CD14-positive monocyte (primary cell): ENCODE data around the gene SPZ1. TPM values are rescaled to one million over a fixed set of nuclear protein-coding genes. Genes with fewer than 3 reads are reported as not detected.

Source experiments
- DNase-seq, 3 donors: peaks; one replicate each; pipeline ENCODE4 v3.0.0-alpha.2; 2011 to 2022
- H2AFZ ChIP-seq: 2 replicates; pipeline ENCODE4 v1.6.0; 2012; ENCODE audit warnings: mild to moderate bottlenecking, low read depth, low read length, inconsistent platforms; ENCODE audit not compliant: insufficient read depth, poor library complexity, severe bottlenecking
- H3K27ac ChIP-seq, 2 donors: 1 replicate in 1 of 2; 2 replicates in 1 of 2; pipeline ENCODE4 v1.5.1; 2012 to 2013; ENCODE audit warnings: low read length in 2 of 2, control low read depth in 1 of 2, inconsistent platforms in 1 of 2, low read depth in 1 of 2, mild to moderate bottlenecking in 1 of 2
- H3K27me3 ChIP-seq, 2 donors: one replicate each; pipeline versions ENCODE4 v1.6.0 to v1.6.1; 2011 to 2013; ENCODE audit warnings: low read length in 2 of 2; ENCODE audit not compliant: control insufficient read depth in 2 of 2, insufficient read depth in 2 of 2
- H3K36me3 ChIP-seq, 2 donors: replicated peaks in 1 of 2; 1 replicate in 1 of 2; 2 replicates in 1 of 2; pipeline versions ENCODE4 v1.5.1 to v1.6.1; 2012 to 2013; ENCODE audit warnings: low read length in 2 of 2, control low read depth in 1 of 2, inconsistent platforms in 1 of 2, mild to moderate bottlenecking in 1 of 2; ENCODE audit not compliant: insufficient read depth in 2 of 2, control insufficient read depth in 1 of 2
- H3K4me1 ChIP-seq, 2 donors: 1 replicate in 1 of 2; 2 replicates in 1 of 2; pipeline versions ENCODE4 v1.5.1 to v1.6.1; 2012 to 2013; ENCODE audit warnings: low read length in 2 of 2, control low read depth in 1 of 2, inconsistent platforms in 1 of 2, mild to moderate bottlenecking in 1 of 2, moderate library complexity in 1 of 2; ENCODE audit not compliant: insufficient read depth in 2 of 2, control insufficient read depth in 1 of 2
- H3K4me2 ChIP-seq: replicated peaks from 2 replicates; pipeline ENCODE3; 2012; ENCODE audit warnings: low read length, moderate library complexity, mild to moderate bottlenecking; ENCODE audit not compliant: poor library complexity, severe bottlenecking; ENCODE audit errors: extremely low read depth
- H3K4me3 ChIP-seq, 3 experiments: fragments of 200-600 bp in 1 of 3; sonication (generic) in 1 of 3; replicated peaks in 1 of 3; 1 replicate in 2 of 3; 2 replicates in 1 of 3; pipeline ENCODE4 v1.5.1; 2011 to 2013; ENCODE audit warnings: low read length in 3 of 3, mild to moderate bottlenecking in 3 of 3, control low read depth in 2 of 3, low read depth in 2 of 3, inconsistent platforms in 1 of 3, moderate library complexity in 1 of 3
- H3K79me2 ChIP-seq: 2 replicates; pipeline ENCODE4 v1.6.0; 2012; ENCODE audit warnings: mild to moderate bottlenecking, control low read depth, inconsistent platforms, low read length, moderate library complexity; ENCODE audit not compliant: insufficient read depth
- H3K9ac ChIP-seq: 2 replicates; pipeline ENCODE4 v1.6.0; 2017; ENCODE audit warnings: low read length, mild to moderate bottlenecking; ENCODE audit not compliant: insufficient read depth, poor library complexity, severe bottlenecking
- H3K9me3 ChIP-seq, 2 donors: replicated peaks in 1 of 2; 1 replicate in 1 of 2; 2 replicates in 1 of 2; pipeline versions ENCODE4 v1.5.1 to v1.6.1; 2012 to 2013; ENCODE audit warnings: low read length in 2 of 2, control low read depth in 1 of 2; ENCODE audit not compliant: control insufficient read depth in 1 of 2, insufficient read depth in 1 of 2
- H4K20me1 ChIP-seq: 2 replicates; pipeline ENCODE4 v1.6.0; 2012; ENCODE audit warnings: mild to moderate bottlenecking, low read length, control low read depth, moderate library complexity; ENCODE audit not compliant: insufficient read depth
- H3K27ac Mint-ChIP-seq, 7 donors: one replicate each; pipeline ENCODE4 v1.8.0; 2020; ENCODE audit warnings: mild to moderate bottlenecking in 7 of 7, mixed read lengths in 7 of 7, moderate library complexity in 6 of 7, inconsistent platforms in 2 of 7
- H3K27me3 Mint-ChIP-seq, 3 donors: one replicate each; pipeline ENCODE4 v1.8.0; 2021 to 2022; ENCODE audit warnings: low read depth in 3 of 3, mild to moderate bottlenecking in 3 of 3, mixed read lengths in 3 of 3, moderate library complexity in 3 of 3, inconsistent platforms in 1 of 3
- H3K36me3 Mint-ChIP-seq, 2 donors: one replicate each; pipeline ENCODE4 v1.8.0; 2020; ENCODE audit warnings: mixed read lengths in 2 of 2, inconsistent platforms in 1 of 2, mild to moderate bottlenecking in 1 of 2
- H3K4me1 Mint-ChIP-seq: one replicate; pipeline ENCODE4 v1.8.0; 2020; ENCODE audit warnings: mild to moderate bottlenecking, mixed read lengths
- H3K4me3 Mint-ChIP-seq, 2 donors: one replicate each; pipeline ENCODE4 v1.8.0; 2020; ENCODE audit warnings: mild to moderate bottlenecking in 2 of 2, mixed read lengths in 2 of 2, moderate library complexity in 1 of 2
- H3K9me3 Mint-ChIP-seq, 7 donors: one replicate each; pipeline ENCODE4 v1.8.0; 2020 to 2022; ENCODE audit warnings: mixed read lengths in 7 of 7, mild to moderate bottlenecking in 6 of 7, moderate library complexity in 6 of 7, inconsistent platforms in 2 of 7
- WGBS: methylation state at CpG from one replicate; pipeline ENCODE4 v1.1.5; 2013; ENCODE audit warnings: missing lambda C conversion rate; ENCODE audit not compliant: insufficient coverage; 5-methylcytosine and 5-hydroxymethylcytosine counted together
- intact Hi-C, 2 donors: fragments of 100-400 bp; cut with micrococcal nuclease; formaldehyde crosslinking; loops; one replicate each; pipeline versions ENCODE4 v1.15.0 to v1.15.1; 2023
- polyA plus RNA-seq, 3 donors: library from polyadenylated mRNA; depleted of rRNA in 1 of 3; unstranded in 2 of 3; stranded (reverse) in 1 of 3; fragments of 300-500 nt in 2 of 3; fragments of >200 nt in 1 of 3; fragmentation: Illumina TruSeq in 2 of 3; gene quantifications; 1 replicate in 2 of 3; 2 replicates in 1 of 3; pipeline ENCODE4 v1.2.3, GENCODE V29; 2012 to 2021
- TF ChIP-seq, protein P1 (sequence below): fragments of 200-600 bp; IDR thresholded peaks from one replicate; pipeline ENCODE4 v1.8.0; 2022; ENCODE audit warnings: antibody characterized with exemption, mild to moderate bottlenecking

The SPZ1 gene
- polyA plus RNA-seq, 3 donors, result not detected

DNA sequence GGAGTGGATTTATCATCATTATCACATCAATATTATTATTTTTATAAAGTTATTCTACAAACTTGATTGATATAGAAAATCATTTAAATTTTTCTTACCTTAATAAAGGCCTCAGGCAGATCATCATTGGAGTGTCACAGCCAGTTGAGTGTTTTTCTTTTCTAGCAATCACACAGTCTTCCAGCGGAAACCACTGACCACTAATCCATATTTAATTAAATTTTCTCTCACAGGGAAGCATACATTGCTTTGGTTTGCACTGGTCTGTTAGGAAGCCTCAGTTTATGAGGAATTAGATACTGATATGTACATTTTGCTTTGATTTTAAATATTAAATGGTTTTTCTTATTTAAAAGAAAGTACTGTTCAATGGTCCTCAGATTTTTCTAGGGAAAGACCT lies 6.7 kb downstream of the SPZ1 start:
- TF ChIP-seq, protein P1, sequence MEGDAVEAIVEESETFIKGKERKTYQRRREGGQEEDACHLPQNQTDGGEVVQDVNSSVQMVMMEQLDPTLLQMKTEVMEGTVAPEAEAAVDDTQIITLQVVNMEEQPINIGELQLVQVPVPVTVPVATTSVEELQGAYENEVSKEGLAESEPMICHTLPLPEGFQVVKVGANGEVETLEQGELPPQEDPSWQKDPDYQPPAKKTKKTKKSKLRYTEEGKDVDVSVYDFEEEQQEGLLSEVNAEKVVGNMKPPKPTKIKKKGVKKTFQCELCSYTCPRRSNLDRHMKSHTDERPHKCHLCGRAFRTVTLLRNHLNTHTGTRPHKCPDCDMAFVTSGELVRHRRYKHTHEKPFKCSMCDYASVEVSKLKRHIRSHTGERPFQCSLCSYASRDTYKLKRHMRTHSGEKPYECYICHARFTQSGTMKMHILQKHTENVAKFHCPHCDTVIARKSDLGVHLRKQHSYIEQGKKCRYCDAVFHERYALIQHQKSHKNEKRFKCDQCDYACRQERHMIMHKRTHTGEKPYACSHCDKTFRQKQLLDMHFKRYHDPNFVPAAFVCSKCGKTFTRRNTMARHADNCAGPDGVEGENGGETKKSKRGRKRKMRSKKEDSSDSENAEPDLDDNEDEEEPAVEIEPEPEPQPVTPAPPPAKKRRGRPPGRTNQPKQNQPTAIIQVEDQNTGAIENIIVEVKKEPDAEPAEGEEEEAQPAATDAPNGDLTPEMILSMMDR, result no peak
- no peak overlapping the region for H3K4me3 Mint-ChIP-seq
- H3K36me3 Mint-ChIP-seq, result no peaks in the 10 kb centered on the region
- H3K9ac ChIP-seq, result no peak overlapping the region
- WGBS, result no CpG with 5 or more reads among the region's 1 CpG
- no peak overlapping the region for H3K4me3 ChIP-seq
- no peak overlapping the region for H2AFZ ChIP-seq
- no peak overlapping the region for H3K27ac ChIP-seq
- intact Hi-C loops, result no loop called here
- H3K27me3 Mint-ChIP-seq, result peaks cover 3 to 7% (median 6%) of the 10 kb centered on the region in 3 donors
- H3K9me3 Mint-ChIP-seq, result peaks cover 0 to 7% (median 0%) of the 10 kb centered on the region in 7 donors
- DNase-seq, result no peak
- no peaks in the 10 kb centered on the region for H4K20me1 ChIP-seq
- no peaks in the 10 kb centered on the region for H3K9me3 ChIP-seq
- no peaks in the 10 kb centered on the region for H3K36me3 ChIP-seq
- no peak overlapping the region for H3K27ac Mint-ChIP-seq
- H3K4me1 ChIP-seq, result no peaks in the 10 kb centered on the region
- peaks cover 5% of the 10 kb centered on the region for H3K4me1 Mint-ChIP-seq
- H3K27me3 ChIP-seq, result no peaks in the 10 kb centered on the region
- H3K4me2 ChIP-seq, result no peak overlapping the region
- H3K79me2 ChIP-seq, result no peaks in the 10 kb centered on the region

DNA sequence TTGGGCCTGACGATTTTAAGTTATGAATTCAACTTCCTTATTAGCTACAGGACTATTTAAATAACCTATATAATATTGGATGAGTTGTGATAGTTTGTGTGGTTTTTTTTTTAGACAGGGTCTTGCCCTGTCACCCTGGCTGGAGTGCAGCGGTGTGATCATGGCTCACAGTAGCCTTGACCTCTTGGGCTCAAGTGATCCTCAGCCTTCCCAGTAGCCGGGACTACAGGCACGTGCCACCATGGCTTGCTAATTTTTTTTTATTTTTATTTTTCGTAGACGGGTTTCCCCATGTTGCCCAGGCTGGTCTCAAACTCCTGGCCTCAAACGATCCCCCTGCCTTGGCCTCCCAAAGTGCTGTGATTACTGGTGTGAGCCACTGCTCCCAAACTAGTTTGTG lies 17.6 kb downstream of the SPZ1 start:
- H3K4me3 Mint-ChIP-seq, result no peak overlapping the region
- 98% methylated on average over 6 of the region's 7 CpGs for WGBS

More for the DNA sequence above, 17.6 kb downstream of the SPZ1 start:
- Histone ChIP-seq H3K27me3 (no peaks in the 10 kb centered on the region), H3K4me1 (no peaks in the 10 kb centered on the region), H4K20me1 (no peaks in the 10 kb centered on the region), H3K27ac (no peak overlapping the region), H2AFZ (no peak overlapping the region), H3K9me3 (no peaks in the 10 kb centered on the region), H3K4me3 (no peak overlapping the region), H3K36me3 (no peaks in the 10 kb centered on the region), H3K79me2 (no peaks in the 10 kb centered on the region), H3K4me2 (no peak overlapping the region), H3K9ac (no peak overlapping the region)
- no peak for DNase-seq
- peaks cover 7% of the 10 kb centered on the region for H3K4me1 Mint-ChIP-seq
- intact Hi-C loops, result no loop called here
- H3K9me3 Mint-ChIP-seq, result peaks cover 0 to 5% (median 0%) of the 10 kb centered on the region in 7 donors
- peaks cover 9% of the 10 kb centered on the region in 3 donors for H3K27me3 Mint-ChIP-seq
- H3K27ac Mint-ChIP-seq, result no peak overlapping the region
- TF ChIP-seq, protein P1, result no peak
- H3K36me3 Mint-ChIP-seq, result no peaks in the 10 kb centered on the region
